HFFc6 (cell line): ENCODE measurements around the gene MSH3. TPM values are rescaled to one million over a fixed set of nuclear protein-coding genes. Genes with fewer than 3 reads are reported as not detected.

Experiments
- DNase-seq: peaks from one replicate; pipeline ENCODE4 v3.0.0-alpha.2; 2018
- H3K27ac Mint-ChIP-seq: 2 replicates; pipeline ENCODE4 v1.8.0; 2020; ENCODE audit warnings: mild to moderate bottlenecking, mixed read lengths
- H3K27me3 Mint-ChIP-seq: 2 replicates; pipeline ENCODE4 v1.8.0; 2021; ENCODE audit warnings: mild to moderate bottlenecking, moderate library complexity, mixed read lengths; ENCODE audit not compliant: insufficient read depth
- H3K36me3 Mint-ChIP-seq: 2 replicates; pipeline ENCODE4 v1.8.0; 2021; ENCODE audit warnings: low read depth, mixed read lengths
- H3K4me1 Mint-ChIP-seq: 2 replicates; pipeline ENCODE4 v1.8.0; 2020; ENCODE audit warnings: low read depth, mixed read lengths
- H3K4me3 Mint-ChIP-seq: 2 replicates; pipeline ENCODE4 v1.8.0; 2020; ENCODE audit warnings: mild to moderate bottlenecking, moderate library complexity, mixed read lengths
- H3K9me3 Mint-ChIP-seq: 2 replicates; pipeline ENCODE4 v1.8.0; 2020; ENCODE audit warnings: mild to moderate bottlenecking, mixed read lengths
- CTCF ChIP-seq: fragments of 200-600 bp; sonication (generic); IDR thresholded peaks from 2 replicates; pipeline ENCODE4 v1.5.0; 2021; ENCODE audit warnings: antibody characterized with exemption, mild to moderate bottlenecking
- total RNA-seq, 6 experiments: library from RNA; stranded (reverse); fragmentation: NEBNext Ultra II Directional; extraction: Animal tissue kit (Norgen Biotek cat#: 25700); gene quantifications; 2 replicates in 1 of 6; 3 replicates in 5 of 6; pipeline ENCODE4 v1.2.3, GENCODE V29; 2021

The MSH3 gene
- total RNA-seq, 6 experiments from 2014 or later, result 13.6 to 14.9 (median 14.3) TPM

- Mint-ChIP-seq H3K4me1 (no peaks in the 10 kb centered on the region), H3K9me3 (no peaks in the 10 kb centered on the region), H3K36me3 (no peaks in the 10 kb centered on the region), H3K4me3 (no peak overlapping the region), H3K27me3 (no peaks in the 10 kb centered on the region), H3K27ac (no peak overlapping the region)
- DNase-seq, result no peak
- no peak for TF ChIP-seq CTCF
Observed at GRCh38 chr5:80790698-80791097, 136.2 kb downstream of the MSH3 start.

GRCh38 chr5:80793354-80793753 lies 138.9 kb downstream of the MSH3 start:
- Mint-ChIP-seq H3K27ac (no peak overlapping the region), H3K27me3 (no peaks in the 10 kb centered on the region), H3K36me3 (no peaks in the 10 kb centered on the region), H3K4me1 (no peaks in the 10 kb centered on the region), H3K4me3 (no peak overlapping the region), H3K9me3 (no peaks in the 10 kb centered on the region)
- DNase-seq, result no peak
- TF ChIP-seq CTCF, result no peak

- DNase-seq, result no peak
- no peaks in the 10 kb centered on the region for H3K9me3 Mint-ChIP-seq
- H3K4me1 Mint-ChIP-seq, result no peaks in the 10 kb centered on the region
- no peaks in the 10 kb centered on the region for H3K27me3 Mint-ChIP-seq
- TF ChIP-seq CTCF, result no peak
- no peak overlapping the region for H3K4me3 Mint-ChIP-seq
- no peak overlapping the region for H3K27ac Mint-ChIP-seq
- H3K36me3 Mint-ChIP-seq, result peaks cover 5% of the 10 kb centered on the region
Observed at GRCh38 chr5:80796846-80797245, 142.4 kb downstream of the MSH3 start.

- H3K9me3 Mint-ChIP-seq, result no peaks in the 10 kb centered on the region
- DNase-seq, result no peak
- no peaks in the 10 kb centered on the region for H3K27me3 Mint-ChIP-seq
- H3K27ac Mint-ChIP-seq, result no peak overlapping the region
- TF ChIP-seq CTCF, result no peak
- H3K36me3 Mint-ChIP-seq, result peaks cover 7% of the 10 kb centered on the region
- no peaks in the 10 kb centered on the region for H3K4me1 Mint-ChIP-seq
- H3K4me3 Mint-ChIP-seq, result no peak overlapping the region
Observed at GRCh38 chr5:80797428-80798024, 143.1 kb downstream of the MSH3 start.

- no peak overlapping the region for H3K27ac Mint-ChIP-seq
- no peak for DNase-seq
- H3K9me3 Mint-ChIP-seq, result no peaks in the 10 kb centered on the region
- H3K4me1 Mint-ChIP-seq, result no peaks in the 10 kb centered on the region
- H3K27me3 Mint-ChIP-seq, result no peaks in the 10 kb centered on the region
- no peak overlapping the region for H3K4me3 Mint-ChIP-seq
- no peak for TF ChIP-seq CTCF
- peaks cover 13% of the 10 kb centered on the region for H3K36me3 Mint-ChIP-seq
Observed at GRCh38 chr5:80798166-80798565, 143.7 kb downstream of the MSH3 start.

- H3K4me1 Mint-ChIP-seq, result no peaks in the 10 kb centered on the region
- no peak for TF ChIP-seq CTCF
- H3K4me3 Mint-ChIP-seq, result no peak overlapping the region
- H3K9me3 Mint-ChIP-seq, result no peaks in the 10 kb centered on the region
- H3K27ac Mint-ChIP-seq, result no peak overlapping the region
- peaks cover 18% of the 10 kb centered on the region for H3K36me3 Mint-ChIP-seq
- no peaks in the 10 kb centered on the region for H3K27me3 Mint-ChIP-seq
- no peak for DNase-seq
Observed at GRCh38 chr5:80798633-80799032, 144.2 kb downstream of the MSH3 start.
